ENCODE measurements around the gene C1QTNF12.

The C1QTNF12 gene

GRCh38 chr1:1246577-1247340 is at the start of gene C1QTNF12:
Gene C1QTNF12, minus strand, starts transcription at chr1:1246722. Its CDS starts 32 bp downstream, at chr1:1246690.
- no peak for DNase-seq (ENCODE audit: low read depth)
- no peak for TF ChIP-seq CTCF (IDR thresholded peaks at IDR 0.05; ENCODE audit: control insufficient read depth, insufficient read depth, low read depth, low read length, missing control alignments)
- H3K4me3 ChIP-seq (ENCODE audit: control insufficient read depth, low read depth, low read length): no peak within 1 kb of the TSS

GRCh38 chr1:1295154-1295923 is 48.8 kb upstream of the C1QTNF12 start:
- DNase-seq (ENCODE audit: low read depth): no peak
- H3K4me3 ChIP-seq (ENCODE audit: control insufficient read depth, low read depth, low read length): no peak overlapping the region
- TF ChIP-seq CTCF (IDR thresholded peaks at IDR 0.05; ENCODE audit: control insufficient read depth, insufficient read depth, low read depth, low read length, missing control alignments): no peak

GRCh38 chr1:1294250-1294890 is 47.8 kb upstream of the C1QTNF12 start:
- TF ChIP-seq CTCF (IDR thresholded peaks at IDR 0.05; ENCODE audit: control insufficient read depth, insufficient read depth, low read depth, low read length, missing control alignments): no peak
- H3K4me3 ChIP-seq (ENCODE audit: control insufficient read depth, low read depth, low read length): no peak overlapping the region
- DNase-seq (ENCODE audit: low read depth): no peak

- TF ChIP-seq CTCF (IDR thresholded peaks at IDR 0.05; ENCODE audit: control insufficient read depth, insufficient read depth, low read depth, low read length, missing control alignments): no peak
- no peak overlapping the region for H3K4me3 ChIP-seq (ENCODE audit: control insufficient read depth, low read depth, low read length)
- DNase-seq (ENCODE audit: low read depth): no peak
Measured at GRCh38 chr1:1293263-1294249, 47.0 kb upstream of the C1QTNF12 start.

- TF ChIP-seq CTCF (IDR thresholded peaks at IDR 0.05; ENCODE audit: control insufficient read depth, insufficient read depth, low read depth, low read length, missing control alignments): no peak
- no peak for DNase-seq (ENCODE audit: low read depth)
- H3K4me3 ChIP-seq (ENCODE audit: control insufficient read depth, low read depth, low read length): no peak overlapping the region
Measured at GRCh38 chr1:1292851-1293250, 46.3 kb upstream of the C1QTNF12 start.

- H3K4me3 ChIP-seq (ENCODE audit: control insufficient read depth, low read depth, low read length): no peak overlapping the region
- no peak for TF ChIP-seq CTCF (IDR thresholded peaks at IDR 0.05; ENCODE audit: control insufficient read depth, insufficient read depth, low read depth, low read length, missing control alignments)
- no peak for DNase-seq (ENCODE audit: low read depth)
Measured at GRCh38 chr1:1292442-1292779, 45.9 kb upstream of the C1QTNF12 start.

Data from AG09309 (cell line).